Left renal pelvis (tissue), 4 donors: ENCODE measurements around the gene MPDU1. TPM values are rescaled to one million over a fixed set of nuclear protein-coding genes. Genes with fewer than 3 reads are reported as not detected.
A peak's percentile ranks its signal among the peaks of the same experiment; 100 is the strongest.
"Not testable (repeated sequence)": the region's sequence is repeated elsewhere in the genome, so short reads cannot be mapped to it uniquely, and the experiment has no call there.

Experiments used
- DNase-seq, 4 donors: peaks; one replicate each; pipeline ENCODE4 v3.0.0-alpha.2; 2013; ENCODE audit warnings: low read depth in 4 of 4, low spot score in 3 of 4
- polyA plus RNA-seq, 4 donors: library from polyadenylated mRNA; unstranded; fragments of 120-200 nt; gene quantifications; one replicate each; pipeline ENCODE4 v1.2.1, GENCODE V29; 2013; ENCODE audit not compliant: insufficient read length in 4 of 4

MPDU1 gene
- polyA plus RNA-seq, 4 donors, result 75.1 to 114 (median 112) TPM

DNA sequence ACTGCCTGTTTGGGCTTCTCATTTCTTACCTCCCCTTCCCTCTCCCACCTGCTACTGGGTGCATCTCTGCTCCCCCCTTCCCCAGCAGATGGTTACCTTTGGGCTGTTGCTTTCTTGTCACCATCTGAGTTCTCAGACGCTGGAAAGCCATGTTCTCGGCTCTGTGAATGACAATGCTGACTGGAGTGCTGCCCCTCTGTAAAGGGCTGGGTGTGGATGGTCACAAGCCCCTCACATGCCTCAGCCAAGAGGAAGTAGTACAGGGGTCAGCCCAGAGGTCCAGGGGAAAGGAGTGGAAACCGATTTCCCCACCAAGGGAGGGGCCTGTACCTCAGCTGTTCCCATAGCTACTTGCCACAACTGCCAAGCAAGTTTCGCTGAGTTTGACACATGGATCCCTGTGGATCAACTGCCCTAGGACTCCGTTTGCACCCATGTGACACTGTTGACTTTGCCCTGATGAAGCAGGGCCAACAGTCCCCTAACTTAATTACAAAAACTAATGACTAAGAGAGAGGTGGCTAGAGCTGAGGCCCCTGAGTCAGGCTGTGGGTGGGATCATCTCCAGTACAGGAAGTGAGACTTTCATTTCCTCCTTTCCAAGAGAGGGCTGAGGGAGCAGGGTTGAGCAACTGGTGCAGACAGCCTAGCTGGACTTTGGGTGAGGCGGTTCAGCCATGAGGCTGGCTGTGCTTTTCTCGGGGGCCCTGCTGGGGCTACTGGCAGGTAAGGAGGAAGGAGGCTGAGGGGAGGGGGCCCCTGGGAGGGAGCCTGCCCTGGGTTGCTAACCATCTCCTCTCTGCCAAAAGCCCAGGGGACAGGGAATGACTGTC lies 4.4 kb upstream of the MPDU1 start, which contains the start of gene CD68:
Gene CD68, plus strand, starts transcription at position 638 of the 833 bp plus-strand sequence. Its CDS starts 40 bp downstream, at position 678.
- no peak for DNase-seq

GRCh38 chr17:7579834-7580603 lies 3.6 kb upstream of the MPDU1 start:
- DNase-seq, result no peak

- no peak for DNase-seq
Measured at GRCh38 chr17:7580604-7581575, 2.8 kb upstream of the MPDU1 start.

DNA sequence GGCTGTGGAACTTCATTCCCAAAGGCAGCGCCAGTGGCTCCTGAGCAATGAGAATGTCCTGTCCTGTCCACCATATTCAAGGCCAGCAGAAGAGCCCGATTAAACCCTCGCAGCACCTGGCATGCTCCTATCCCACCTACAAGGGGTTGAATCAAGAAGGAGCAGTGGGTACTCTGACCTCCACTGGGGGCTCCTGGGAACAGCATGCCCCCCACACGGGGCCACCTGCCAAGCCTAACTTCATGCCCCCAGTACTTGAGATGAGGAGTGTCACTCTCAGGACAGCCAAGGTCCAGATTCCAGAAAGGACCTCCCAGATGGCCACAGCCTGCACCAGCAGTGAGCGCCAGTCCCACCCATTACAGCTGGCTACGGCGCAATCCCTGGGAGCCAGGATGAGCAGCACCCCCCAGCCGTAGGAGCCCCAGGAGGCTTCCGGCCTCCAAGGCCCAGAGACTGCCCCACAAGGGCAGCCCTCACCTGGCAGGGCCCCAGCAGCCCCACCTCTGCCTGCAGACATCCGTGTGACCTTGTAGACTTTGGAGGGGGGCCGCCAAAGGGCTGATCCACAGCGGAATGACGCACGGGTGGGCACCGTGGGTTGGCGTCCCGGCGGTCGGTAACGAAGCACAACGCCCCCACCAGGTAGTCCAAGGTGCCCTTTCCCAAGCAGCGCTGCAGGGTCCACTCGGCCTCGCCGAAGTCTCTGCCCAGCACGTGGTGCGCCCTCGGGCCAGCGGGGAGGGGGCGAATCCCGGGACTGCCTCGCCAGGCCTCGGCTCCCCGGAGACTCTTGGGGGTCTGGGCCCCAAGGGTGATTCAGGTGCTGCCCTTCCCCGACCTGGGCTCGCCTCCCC lies 1.0 kb upstream of the MPDU1 start:
- DNase-seq, result no peak

- no peak for DNase-seq
Measured at GRCh38 chr17:7586673-7587419, 3.2 kb downstream of the MPDU1 start.

- DNase-seq, result no peak
Measured at GRCh38 chr17:7587420-7588151, 3.9 kb downstream of the MPDU1 start.

DNA sequence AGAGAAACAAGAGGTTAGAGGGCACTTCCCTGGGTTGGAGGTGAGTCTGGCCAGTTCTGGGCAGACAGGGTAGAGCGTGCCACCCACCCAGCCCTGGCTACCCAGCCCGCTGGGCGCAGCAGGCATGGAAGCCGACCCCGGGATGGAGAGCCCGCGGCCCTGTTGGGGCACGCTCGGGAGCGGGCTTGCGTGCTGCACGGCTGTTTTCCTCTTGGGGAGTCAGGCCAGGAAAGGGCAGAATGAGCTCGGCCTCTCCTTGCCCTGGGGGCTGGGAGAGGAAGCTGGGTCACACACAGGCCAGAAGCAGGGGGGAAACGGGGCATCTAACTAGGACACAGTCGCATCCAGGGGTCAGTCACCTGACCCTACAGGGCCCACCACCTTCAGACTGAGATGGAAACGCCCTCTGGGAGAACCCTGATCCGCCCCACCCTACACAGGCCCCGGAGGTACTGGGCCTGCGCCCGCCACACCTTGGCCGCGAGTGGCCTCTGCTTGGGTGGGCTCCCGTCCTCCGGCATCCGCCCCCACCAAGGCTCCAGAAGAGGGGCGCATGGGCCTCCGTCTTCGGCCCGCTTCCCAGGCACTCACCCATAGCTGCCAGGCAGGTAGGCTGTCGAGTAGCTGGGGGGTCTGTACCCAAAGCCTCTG lies 5.0 kb downstream of the MPDU1 start:
- DNase-seq, result no peak

DNA sequence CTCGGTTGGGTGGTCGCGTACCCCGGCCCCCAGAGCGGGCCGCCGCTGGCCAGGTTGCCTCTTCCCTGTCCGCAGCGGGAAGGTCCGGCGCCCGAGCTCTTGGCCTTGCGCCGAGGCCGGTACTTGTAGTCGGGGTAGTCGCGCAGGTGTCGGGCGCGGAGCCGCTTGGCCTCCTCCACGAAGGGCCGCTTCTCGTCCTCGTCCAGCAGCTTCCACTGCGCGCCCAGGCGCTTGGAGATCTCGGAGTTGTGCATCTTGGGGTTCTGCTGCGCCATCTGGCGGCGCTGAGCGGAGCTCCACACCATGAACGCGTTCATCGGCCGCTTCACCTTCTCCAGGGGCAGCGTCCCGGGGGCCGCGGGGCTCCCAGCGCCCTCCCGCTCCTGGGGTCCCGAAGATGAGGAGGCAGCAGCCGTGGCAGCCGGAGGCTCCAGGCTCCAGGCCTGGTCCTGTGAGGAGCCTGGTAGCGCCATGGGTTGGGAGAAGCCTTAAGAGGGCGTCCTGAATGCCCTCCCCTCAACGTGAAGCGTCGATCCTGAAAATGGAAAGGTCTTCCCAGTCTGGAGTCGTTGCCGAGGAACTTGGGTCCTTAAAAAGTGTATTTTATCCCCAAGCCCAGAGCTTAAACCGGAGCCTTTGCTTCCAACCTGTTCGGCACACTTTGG lies 5.7 kb downstream of the MPDU1 start:
- peak; percentile 71 to 77 (median 73) for DNase-seq

GRCh38 chr17:7589891-7590691 lies 6.4 kb downstream of the MPDU1 start, which contains the start of gene SOX15:
SOX15 (minus strand) TSS chr17:7590094; CDS start chr17:7589676, 418 bp downstream.
- DNase-seq, result no peak

DNA sequence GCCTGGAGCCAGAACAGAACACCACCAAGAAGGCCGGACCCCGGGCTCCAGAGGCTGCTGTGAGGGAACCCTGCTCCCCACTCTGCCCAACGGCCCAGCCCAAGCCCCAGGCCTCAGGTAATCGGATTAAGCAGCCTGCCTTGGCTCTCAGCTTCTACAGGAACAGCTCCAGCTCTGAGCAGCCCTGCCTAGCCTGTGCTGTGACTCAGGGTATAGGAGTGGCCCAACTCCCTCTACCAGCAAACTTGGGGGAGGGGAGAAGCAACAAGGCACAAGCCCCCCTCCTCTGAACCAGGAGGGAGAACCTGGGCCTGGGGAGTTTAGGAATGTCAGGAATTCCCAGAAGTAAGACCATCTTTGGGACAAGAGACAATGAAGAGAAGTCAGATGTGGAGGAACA lies 7.1 kb downstream of the MPDU1 start:
- no peak for DNase-seq

- DNase-seq, result no peak
Measured at GRCh38 chr17:7591596-7591995, 7.9 kb downstream of the MPDU1 start.

GRCh38 chr17:7592422-7593021 lies 8.9 kb downstream of the MPDU1 start:
- DNase-seq, result no peak

DNA sequence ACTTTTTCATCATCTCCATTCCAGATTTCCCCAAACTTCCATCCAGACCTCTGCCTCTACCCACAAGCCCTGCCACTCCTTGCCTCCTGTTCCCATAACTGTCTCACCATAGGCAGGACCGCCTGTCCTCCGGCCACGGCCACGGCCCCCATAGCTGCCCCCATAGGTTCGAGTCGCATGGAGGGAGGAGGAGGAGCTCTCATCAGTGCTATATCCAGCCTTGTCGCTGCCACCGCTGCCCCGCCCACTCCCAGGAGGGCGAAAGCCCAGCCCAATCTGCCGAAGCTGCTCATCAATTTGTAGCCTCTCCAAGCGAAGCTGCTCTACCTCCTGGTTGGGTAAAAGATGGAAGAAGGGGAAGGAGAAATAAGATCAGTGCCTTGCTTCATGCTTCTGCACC lies 9.6 kb downstream of the MPDU1 start:
- DNase-seq, result no peak

GRCh38 chr17:7597561-7597960 lies 13.9 kb downstream of the MPDU1 start:
- DNase-seq, result not testable (repeated sequence)

- no peak for DNase-seq
Measured at GRCh38 chr17:7606280-7606679, 22.6 kb downstream of the MPDU1 start.

DNA sequence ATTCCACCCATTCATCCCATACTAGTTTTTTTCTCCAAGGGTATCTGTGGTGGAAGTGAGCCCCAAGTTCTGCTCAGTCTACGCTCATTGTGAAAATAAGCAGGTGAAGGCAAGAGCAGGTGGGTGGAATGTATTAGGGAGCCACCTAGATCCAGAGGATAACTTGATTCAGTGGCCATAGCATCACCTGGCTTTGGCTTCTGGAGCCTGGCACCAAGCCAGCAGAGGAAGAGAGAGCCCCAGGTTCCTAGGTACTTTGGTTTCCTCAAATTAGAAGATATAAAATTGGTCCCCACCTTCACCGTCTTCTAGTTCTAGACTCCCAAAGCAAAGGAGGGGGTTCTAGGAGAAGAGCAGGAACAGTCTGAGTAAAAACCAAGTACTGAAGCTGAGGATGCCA lies 27.0 kb downstream of the MPDU1 start:
- DNase-seq, result no peak
